Measurements from ENCODE around the gene AMHR2. TPM values are rescaled to one million over a fixed set of nuclear protein-coding genes. Genes with fewer than 3 reads are reported as not detected.
"Not testable (repeated sequence)": the region's sequence is repeated elsewhere in the genome, so short reads cannot be mapped to it uniquely, and the experiment has no call there.

Gene AMHR2
- polyA plus RNA-seq, 3 donors: not detected

DNA sequence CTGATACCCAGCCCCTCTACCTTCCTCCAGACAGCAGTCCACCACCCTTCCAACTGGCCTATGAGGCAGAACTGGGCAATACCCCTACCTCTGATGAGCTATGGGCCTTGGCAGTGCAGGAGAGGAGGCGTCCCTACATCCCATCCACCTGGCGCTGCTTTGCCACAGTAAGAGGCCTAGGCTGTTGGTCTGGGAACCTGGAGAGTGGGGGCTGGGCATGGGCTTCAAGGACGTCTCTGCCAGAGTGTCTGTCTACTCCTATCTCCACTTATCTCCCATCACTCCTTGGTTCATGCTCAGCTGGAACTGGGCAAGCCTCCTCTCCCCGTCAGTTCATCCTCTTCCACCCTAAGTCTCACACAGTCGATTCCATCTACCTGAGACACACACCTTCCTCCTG is 6.5 kb downstream of the AMHR2 start:
- Mint-ChIP-seq H3K27ac (no peak overlapping the region), H3K36me3 (no peaks in the 10 kb centered on the region), H3K27me3 (ENCODE audit: low read depth in 3 of 3) (peaks cover 3 to 7% (median 3%) of the 10 kb centered on the region in 3 donors), H3K4me1 (no peaks in the 10 kb centered on the region), H3K4me3 (no peak overlapping the region), H3K9me3 (no peaks in the 10 kb centered on the region)
- no peak for DNase-seq
- no peak for TF ChIP-seq CTCF (IDR thresholded peaks at IDR 0.05)
- H3K27me3 ChIP-seq (ENCODE audit: control insufficient read depth in 2 of 2, insufficient read depth in 2 of 2, low read length in 2 of 2): no peaks in the 10 kb centered on the region
- no peaks in the 10 kb centered on the region for H3K79me2 ChIP-seq (ENCODE audit: insufficient read depth, low read length)
- no peaks in the 10 kb centered on the region for H4K20me1 ChIP-seq (ENCODE audit: insufficient read depth, low read length)
- H3K4me2 ChIP-seq (replicated peaks; ENCODE audit: extremely low read depth, low read length, poor library complexity, severe bottlenecking): no peak overlapping the region
- no peaks in the 10 kb centered on the region for H3K9me3 ChIP-seq (replicated peaks in 1 of 2; ENCODE audit: control insufficient read depth in 1 of 2, insufficient read depth in 1 of 2, low read length in 2 of 2)
- H3K4me3 ChIP-seq (replicated peaks in 1 of 3; ENCODE audit: low read depth in 2 of 3, low read length in 3 of 3): no peak overlapping the region
- H3K4me1 ChIP-seq (ENCODE audit: control insufficient read depth in 1 of 2, insufficient read depth in 2 of 2, low read length in 2 of 2): no peaks in the 10 kb centered on the region
- H3K27ac ChIP-seq (ENCODE audit: low read depth in 1 of 2, low read length in 2 of 2): no peak overlapping the region
- no peak overlapping the region for H2AFZ ChIP-seq (ENCODE audit: insufficient read depth, low read depth, low read length, poor library complexity, severe bottlenecking)
- WGBS (ENCODE audit: insufficient coverage): 100% methylated on average over 2 of the region's 5 CpGs
- H3K9ac ChIP-seq (ENCODE audit: insufficient read depth, low read length, poor library complexity, severe bottlenecking): no peak overlapping the region
- no peaks in the 10 kb centered on the region for H3K36me3 ChIP-seq (replicated peaks in 1 of 2; ENCODE audit: control insufficient read depth in 1 of 2, insufficient read depth in 2 of 2, low read length in 2 of 2)
- intact Hi-C loops (cut with micrococcal nuclease): no loop called here

GRCh38 chr12:53431187-53431586 is 7.5 kb downstream of the AMHR2 start:
- no peak overlapping the region for H3K9ac ChIP-seq (ENCODE audit: insufficient read depth, low read length, poor library complexity, severe bottlenecking)
- H3K4me1 ChIP-seq (ENCODE audit: control insufficient read depth in 1 of 2, insufficient read depth in 2 of 2, low read length in 2 of 2): peaks cover 0 to 3% of the 10 kb centered on the region in 2 donors
- H3K27ac ChIP-seq (ENCODE audit: low read depth in 1 of 2, low read length in 2 of 2): no peak overlapping the region
- Mint-ChIP-seq H3K36me3 (no peaks in the 10 kb centered on the region), H3K9me3 (no peaks in the 10 kb centered on the region), H3K4me1 (peaks cover 6% of the 10 kb centered on the region), H3K4me3 (no peak overlapping the region), H3K27ac (no peak overlapping the region), H3K27me3 (ENCODE audit: low read depth in 3 of 3) (peaks cover 3 to 7% (median 3%) of the 10 kb centered on the region in 3 donors)
- H3K79me2 ChIP-seq (ENCODE audit: insufficient read depth, low read length): no peaks in the 10 kb centered on the region
- DNase-seq: no peak
- no peak overlapping the region for H3K4me2 ChIP-seq (replicated peaks; ENCODE audit: extremely low read depth, low read length, poor library complexity, severe bottlenecking)
- TF ChIP-seq CTCF (IDR thresholded peaks at IDR 0.05): no peak
- H3K36me3 ChIP-seq (replicated peaks in 1 of 2; ENCODE audit: control insufficient read depth in 1 of 2, insufficient read depth in 2 of 2, low read length in 2 of 2): no peaks in the 10 kb centered on the region
- no peaks in the 10 kb centered on the region for H4K20me1 ChIP-seq (ENCODE audit: insufficient read depth, low read length)
- no peaks in the 10 kb centered on the region for H3K27me3 ChIP-seq (ENCODE audit: control insufficient read depth in 2 of 2, insufficient read depth in 2 of 2, low read length in 2 of 2)
- no peak overlapping the region for H2AFZ ChIP-seq (ENCODE audit: insufficient read depth, low read depth, low read length, poor library complexity, severe bottlenecking)
- H3K9me3 ChIP-seq (replicated peaks in 1 of 2; ENCODE audit: control insufficient read depth in 1 of 2, insufficient read depth in 1 of 2, low read length in 2 of 2): no peaks in the 10 kb centered on the region
- intact Hi-C loops (cut with micrococcal nuclease): no loop called here
- no peak overlapping the region for H3K4me3 ChIP-seq (replicated peaks in 1 of 3; ENCODE audit: low read depth in 2 of 3, low read length in 3 of 3)
- 100% methylated on average over 4 of the region's 7 CpGs for WGBS (ENCODE audit: insufficient coverage)

- H3K9me3 ChIP-seq (replicated peaks in 1 of 2; ENCODE audit: control insufficient read depth in 1 of 2, insufficient read depth in 1 of 2, low read length in 2 of 2); H3K27ac Mint-ChIP-seq; H4K20me1 ChIP-seq (ENCODE audit: insufficient read depth, low read length); intact Hi-C loops (cut with micrococcal nuclease); H3K4me1 ChIP-seq (ENCODE audit: control insufficient read depth in 1 of 2, insufficient read depth in 2 of 2, low read length in 2 of 2); H3K27me3 Mint-ChIP-seq (ENCODE audit: low read depth in 3 of 3); H3K79me2 ChIP-seq (ENCODE audit: insufficient read depth, low read length); H3K36me3 ChIP-seq (replicated peaks in 1 of 2; ENCODE audit: control insufficient read depth in 1 of 2, insufficient read depth in 2 of 2, low read length in 2 of 2); H3K9me3 Mint-ChIP-seq; DNase-seq; H3K4me3 ChIP-seq (replicated peaks in 1 of 3; ENCODE audit: low read depth in 2 of 3, low read length in 3 of 3); H3K27ac ChIP-seq (ENCODE audit: low read depth in 1 of 2, low read length in 2 of 2); H3K4me2 ChIP-seq (replicated peaks; ENCODE audit: extremely low read depth, low read length, poor library complexity, severe bottlenecking); H2AFZ ChIP-seq (ENCODE audit: insufficient read depth, low read depth, low read length, poor library complexity, severe bottlenecking); H3K9ac ChIP-seq (ENCODE audit: insufficient read depth, low read length, poor library complexity, severe bottlenecking); H3K27me3 ChIP-seq (ENCODE audit: control insufficient read depth in 2 of 2, insufficient read depth in 2 of 2, low read length in 2 of 2); H3K36me3 Mint-ChIP-seq; H3K4me1 Mint-ChIP-seq; H3K4me3 Mint-ChIP-seq: not testable (repeated sequence)
- 21% methylated on average over 6 of the region's 9 CpGs for WGBS (ENCODE audit: insufficient coverage)
Measured at GRCh38 chr12:53435326-53435725, 11.7 kb downstream of the AMHR2 start.

All from CD14-positive monocyte (primary cell).